GM23338 (cell line): ENCODE results near the gene RSBN1L.

Source experiments
- EZH2phosphoT487 ChIP-seq: fragments of 200-600 bp; sonication (generic); IDR thresholded peaks from one replicate; pipeline ENCODE4 v1.8.1; 2018; ENCODE audit warnings: antibody characterized with exemption; ENCODE audit not compliant: unreplicated experiment
- REST ChIP-seq: IDR thresholded peaks from one replicate; pipeline ENCODE4 v1.6.1; 2018; ENCODE audit warnings: antibody characterized with exemption; ENCODE audit not compliant: unreplicated experiment
- TF ChIP-seq, protein P1 (sequence below), 2 experiments: fragments of 200-600 bp in 1 of 2; sonication (generic) in 1 of 2; conservative IDR thresholded peaks; 2 replicates each; pipeline versions ENCODE4 v1.5.1 to v1.6.1; 2016 to 2017; ENCODE audit warnings: antibody characterized with exemption in 2 of 2, low read depth in 2 of 2, mild to moderate bottlenecking in 2 of 2, moderate library complexity in 1 of 2

DNA sequence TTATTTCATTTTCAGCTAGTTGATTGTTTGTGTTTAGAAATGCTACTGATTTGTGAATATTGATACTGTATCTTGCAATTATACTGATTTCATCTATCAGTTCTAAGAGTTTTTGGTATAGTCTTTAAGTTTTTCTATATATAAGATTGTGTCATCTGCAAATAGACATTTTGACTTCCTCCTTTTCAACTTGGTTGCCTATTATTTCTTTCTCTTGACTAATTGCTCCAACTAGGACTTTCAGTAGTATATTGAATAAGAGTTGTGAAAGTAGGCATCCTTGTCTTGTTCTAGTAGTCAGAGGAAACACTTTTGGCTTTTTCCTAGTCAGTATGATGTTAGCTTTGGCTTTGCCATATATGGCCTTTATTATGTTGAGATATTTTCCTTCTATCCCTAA lies 122.8 kb downstream of the RSBN1L start:
- TF ChIP-seq, protein P1, sequence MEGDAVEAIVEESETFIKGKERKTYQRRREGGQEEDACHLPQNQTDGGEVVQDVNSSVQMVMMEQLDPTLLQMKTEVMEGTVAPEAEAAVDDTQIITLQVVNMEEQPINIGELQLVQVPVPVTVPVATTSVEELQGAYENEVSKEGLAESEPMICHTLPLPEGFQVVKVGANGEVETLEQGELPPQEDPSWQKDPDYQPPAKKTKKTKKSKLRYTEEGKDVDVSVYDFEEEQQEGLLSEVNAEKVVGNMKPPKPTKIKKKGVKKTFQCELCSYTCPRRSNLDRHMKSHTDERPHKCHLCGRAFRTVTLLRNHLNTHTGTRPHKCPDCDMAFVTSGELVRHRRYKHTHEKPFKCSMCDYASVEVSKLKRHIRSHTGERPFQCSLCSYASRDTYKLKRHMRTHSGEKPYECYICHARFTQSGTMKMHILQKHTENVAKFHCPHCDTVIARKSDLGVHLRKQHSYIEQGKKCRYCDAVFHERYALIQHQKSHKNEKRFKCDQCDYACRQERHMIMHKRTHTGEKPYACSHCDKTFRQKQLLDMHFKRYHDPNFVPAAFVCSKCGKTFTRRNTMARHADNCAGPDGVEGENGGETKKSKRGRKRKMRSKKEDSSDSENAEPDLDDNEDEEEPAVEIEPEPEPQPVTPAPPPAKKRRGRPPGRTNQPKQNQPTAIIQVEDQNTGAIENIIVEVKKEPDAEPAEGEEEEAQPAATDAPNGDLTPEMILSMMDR (conservative IDR thresholded peaks at IDR 0.05; ENCODE audit: low read depth in 2 of 2) = no peak
- no peak for TF ChIP-seq REST
- no peak for TF ChIP-seq EZH2phosphoT487
